HTERT RPE-1 (cell line): ENCODE results near the gene NLRP3.
"Not testable (repeated sequence)": the region's sequence is repeated elsewhere in the genome, so short reads cannot be mapped to it uniquely, and the experiment has no call there.

ENCODE experiments used
- in situ Hi-C: fragments of 300-500 bp; cut with MboI; formaldehyde crosslinking; loops from 4 replicates; pipeline ENCODE4 v1.14.3; 2020; ENCODE audit warnings: low sequenced_read_pairs

NLRP3 gene

DNA sequence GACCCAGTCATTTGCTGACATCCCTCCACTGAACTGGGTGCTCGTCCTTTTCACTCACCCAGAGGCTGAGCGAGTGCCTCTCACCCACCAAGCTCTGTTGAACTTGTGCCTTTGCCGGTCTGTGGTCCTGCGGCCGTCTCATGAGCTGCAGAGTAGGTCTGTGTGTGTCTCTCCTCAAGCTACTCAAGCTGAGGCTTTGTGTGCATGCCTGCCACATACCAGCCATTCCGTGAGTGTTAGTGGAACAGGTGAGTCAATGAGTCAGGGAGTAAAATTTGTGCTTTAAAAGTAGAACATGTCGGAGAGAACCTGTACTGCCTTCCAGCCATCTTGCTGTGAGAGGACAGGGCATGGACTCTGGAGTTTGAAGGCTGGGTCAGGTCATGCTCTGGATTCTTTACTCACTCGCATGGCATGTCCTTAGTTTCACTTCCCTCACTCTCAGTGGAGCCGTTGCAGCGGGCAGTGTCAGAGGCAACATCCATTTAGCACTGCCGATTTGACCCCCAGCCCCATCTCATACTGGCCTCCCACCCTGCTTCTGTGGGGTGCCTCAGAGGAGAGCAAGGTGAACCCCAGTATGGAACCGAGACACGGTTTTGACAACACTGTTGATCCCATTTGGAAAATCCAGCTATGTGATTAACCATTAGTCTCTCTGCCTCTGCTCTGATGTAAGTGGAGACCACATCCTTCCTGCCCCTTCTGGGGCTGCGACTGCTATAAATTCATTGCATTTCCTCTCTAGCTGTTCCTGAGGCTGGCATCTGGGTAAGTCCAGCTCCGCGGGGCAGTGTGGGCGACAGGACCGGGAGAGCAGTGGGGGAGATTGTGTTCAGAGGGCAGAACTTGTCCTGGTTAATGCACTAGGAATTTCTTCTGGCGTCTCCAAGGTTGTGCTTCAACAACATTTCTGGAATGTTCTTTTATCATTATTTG, at the start of gene NLRP3:
TSS of gene NLRP3 (plus strand) at position 751 of the 939 bp plus-strand sequence. CDS start 2,628 bp downstream, outside the sequence.
- in situ Hi-C loops, result no loop called here

DNA sequence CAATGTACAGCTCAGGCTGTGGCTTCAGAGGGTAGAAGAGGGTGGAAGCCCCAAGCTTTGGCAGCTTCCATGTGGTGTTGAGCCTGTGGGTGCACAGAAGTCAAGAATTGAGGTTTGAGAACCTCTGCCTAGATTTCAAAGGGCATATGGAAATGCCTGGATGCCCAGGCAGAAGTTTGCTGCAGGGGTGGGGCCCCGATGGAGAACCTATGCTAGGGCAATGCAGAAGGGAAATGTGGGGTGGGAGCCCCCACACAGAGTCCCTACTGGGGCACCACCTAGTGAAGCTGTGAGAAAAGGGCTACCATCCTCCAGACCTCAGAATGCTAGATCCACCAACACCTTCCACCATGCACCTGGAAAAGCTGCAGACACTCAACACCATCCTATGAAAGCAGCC, 49.6 kb upstream of the NLRP3 start:
- in situ Hi-C loops, result not testable (repeated sequence)

DNA sequence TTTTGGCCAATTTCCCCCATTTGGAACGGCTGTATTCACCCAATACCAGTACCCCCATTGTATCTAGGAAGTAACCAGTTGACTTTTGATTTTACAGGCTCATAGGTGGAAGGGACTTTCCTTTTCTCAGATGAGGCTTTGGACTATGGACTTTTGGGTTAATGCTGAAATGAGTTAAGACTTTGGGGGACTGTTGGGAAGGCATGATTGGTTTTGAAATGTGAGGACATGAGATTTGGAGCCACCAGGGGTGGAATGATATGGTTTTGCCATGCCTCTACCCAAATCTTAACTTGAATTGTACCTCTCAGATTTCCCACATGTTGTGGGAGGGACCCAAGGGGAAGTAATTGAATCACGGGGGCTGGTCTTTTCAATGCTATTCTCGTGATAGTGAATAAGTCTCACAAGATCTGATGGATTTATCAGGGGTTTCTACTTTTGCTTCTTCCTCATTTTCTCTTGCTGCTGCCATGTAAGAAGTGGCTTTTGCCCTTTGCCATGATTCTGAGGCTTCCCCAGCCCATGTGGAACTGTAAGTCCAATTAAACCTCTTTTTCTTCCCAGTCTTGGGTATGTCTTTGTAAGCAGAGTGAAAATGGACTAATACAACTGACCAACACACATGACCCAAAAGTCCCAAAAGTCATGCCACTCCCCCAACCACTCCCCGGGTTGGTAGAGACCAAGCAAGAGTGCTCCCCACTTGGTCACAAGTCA, 48.9 kb upstream of the NLRP3 start:
- in situ Hi-C loops, result no loop called here

DNA sequence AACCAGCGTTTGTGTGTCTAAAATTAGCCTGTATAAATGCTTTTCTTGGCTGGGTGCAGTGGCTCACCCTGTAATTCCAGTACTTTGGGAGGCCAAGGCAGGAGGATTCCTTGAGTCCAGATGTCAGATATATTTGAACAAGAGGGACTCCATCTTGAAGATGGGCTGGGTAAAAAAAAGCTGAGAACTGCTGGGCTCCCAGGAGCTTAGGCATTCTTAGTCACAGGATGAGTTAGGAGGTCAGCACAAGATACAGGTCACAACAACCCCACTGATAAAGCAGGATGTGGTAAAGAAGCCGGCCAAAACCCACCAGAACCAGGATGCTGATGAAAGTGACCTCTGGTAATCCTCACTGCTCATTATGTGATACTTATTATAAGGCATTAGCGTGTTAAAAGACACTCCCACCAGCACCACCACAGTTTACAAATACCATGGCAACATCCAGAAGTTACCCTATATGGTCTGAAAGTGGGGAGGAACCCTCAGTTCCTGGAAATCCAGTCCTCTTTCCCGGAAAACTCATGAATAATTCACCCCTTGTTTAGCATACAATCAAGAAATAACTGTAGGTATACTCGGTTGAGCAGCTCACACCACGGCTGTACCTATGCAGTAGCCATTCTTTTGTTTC, 48.1 kb upstream of the NLRP3 start:
- in situ Hi-C loops, result no loop called here

DNA sequence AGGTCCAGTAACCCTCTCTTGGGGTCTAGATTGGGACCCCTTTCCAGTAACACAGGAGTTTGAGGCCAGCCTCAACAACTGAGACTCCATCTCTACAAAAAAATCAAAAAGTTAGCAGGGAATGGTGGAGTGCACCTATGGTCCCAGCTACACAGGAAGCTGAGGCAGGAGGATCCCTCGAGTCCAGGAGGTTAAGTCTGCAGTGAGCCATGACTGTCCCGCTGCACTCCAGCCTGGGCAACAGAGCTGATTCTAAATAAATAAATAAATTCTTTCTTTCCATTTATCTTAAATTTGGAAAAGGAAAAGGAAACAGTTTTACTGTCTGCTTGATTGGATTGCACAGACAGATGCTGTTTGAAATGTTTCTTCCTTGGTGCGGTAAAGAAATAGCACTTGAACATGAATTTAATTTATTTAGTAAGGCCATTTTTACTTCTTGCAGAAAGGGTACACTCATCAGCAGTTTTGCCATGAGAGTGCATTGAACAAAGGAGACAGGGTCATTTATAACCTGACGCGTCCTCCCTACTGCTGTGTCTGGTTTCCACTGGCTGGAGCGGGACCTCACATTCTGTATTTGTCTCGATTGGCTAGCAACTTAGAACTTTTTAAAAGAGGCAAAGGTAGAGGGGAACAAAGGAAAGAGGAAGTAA, 47.4 kb upstream of the NLRP3 start:
- in situ Hi-C loops, result no loop called here

DNA sequence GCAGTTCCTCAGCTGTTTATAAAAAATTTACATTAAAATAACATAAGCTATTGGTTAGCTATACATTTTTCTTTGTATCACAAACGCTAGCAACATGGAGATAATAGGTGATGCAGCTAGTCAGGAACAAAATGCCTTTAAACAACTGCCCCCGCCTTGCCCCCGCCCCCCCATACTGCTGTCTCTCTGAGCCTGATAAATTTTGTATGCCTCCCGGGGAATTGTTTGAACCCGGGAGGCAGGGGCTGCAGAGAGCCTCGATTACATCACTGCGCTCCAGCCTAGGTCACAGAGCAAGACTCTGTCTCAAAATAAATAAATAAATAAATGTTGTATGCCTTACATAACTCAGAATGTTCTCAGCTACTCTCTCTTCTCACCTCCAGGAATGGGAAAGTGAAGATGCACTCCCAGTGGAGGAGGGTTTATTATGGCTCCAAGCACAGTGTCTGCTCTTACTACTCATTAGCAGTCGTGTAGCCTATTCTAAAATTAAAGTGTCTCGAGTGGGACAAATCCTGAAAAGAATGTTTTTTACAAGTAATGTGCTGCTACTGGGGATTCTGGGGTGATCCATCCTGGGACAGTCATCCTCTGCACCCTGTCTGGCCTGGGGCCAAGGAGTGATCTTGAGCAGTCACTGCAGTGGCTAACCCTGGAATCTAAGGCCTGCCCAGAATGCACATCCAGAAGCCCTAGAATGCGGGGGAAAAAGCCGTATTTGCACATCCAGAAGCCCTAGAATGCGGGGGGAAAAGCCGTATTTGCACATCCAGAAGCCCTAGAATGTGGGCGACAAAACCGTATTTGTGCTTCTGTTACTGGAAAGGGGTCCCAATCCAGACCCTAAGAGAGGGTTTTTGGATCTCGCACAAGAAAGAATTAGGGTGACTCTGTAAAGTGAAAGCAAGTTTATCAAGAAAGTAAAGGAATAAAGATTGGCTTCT, 44.9 kb upstream of the NLRP3 start:
- in situ Hi-C loops, result no loop called here

DNA sequence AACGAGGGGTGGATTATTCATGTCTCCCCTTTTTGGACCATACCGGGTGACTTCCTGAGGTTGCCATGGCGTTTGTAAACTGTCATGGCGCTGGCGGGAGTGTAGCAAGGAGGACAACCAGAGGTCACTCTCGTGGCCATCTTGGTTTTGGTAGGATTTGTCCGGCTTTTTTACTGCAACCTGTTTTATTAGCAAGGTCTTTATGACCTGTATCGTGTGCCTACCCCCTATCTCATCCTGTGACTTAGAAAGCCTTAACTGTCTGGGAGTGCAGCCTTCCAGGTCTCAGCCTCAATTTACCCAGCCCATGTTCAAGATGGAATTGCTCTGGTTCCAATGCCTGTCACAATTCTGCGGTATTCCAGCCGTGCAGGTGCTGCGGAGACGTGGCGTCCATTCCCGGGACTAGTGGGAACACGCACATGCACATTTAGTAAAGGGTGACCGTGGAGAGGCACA, 44.1 kb upstream of the NLRP3 start:
- in situ Hi-C loops, result no loop called here

DNA sequence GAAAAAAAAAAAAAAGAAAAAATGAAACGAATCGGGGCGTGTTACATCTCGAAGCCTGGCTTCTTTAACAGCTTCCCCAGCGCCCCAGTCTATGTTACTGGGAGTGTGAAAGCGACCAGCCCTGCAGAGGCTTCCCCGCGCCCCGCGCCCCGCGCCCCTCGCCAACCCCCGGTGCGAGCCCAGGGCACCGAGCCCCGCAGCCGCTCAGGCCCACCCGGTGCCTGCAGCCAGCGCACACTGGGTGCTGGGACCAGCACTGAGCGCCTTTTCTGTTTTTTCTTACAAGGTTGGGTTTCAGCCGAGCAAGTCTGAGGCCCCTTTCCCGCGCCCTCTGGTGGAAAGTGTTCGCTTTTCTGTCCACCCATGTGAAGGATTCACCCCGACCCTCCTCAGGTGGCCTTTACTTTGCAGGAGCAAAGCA, 42.2 kb upstream of the NLRP3 start:
- in situ Hi-C loops, result no loop called here

DNA sequence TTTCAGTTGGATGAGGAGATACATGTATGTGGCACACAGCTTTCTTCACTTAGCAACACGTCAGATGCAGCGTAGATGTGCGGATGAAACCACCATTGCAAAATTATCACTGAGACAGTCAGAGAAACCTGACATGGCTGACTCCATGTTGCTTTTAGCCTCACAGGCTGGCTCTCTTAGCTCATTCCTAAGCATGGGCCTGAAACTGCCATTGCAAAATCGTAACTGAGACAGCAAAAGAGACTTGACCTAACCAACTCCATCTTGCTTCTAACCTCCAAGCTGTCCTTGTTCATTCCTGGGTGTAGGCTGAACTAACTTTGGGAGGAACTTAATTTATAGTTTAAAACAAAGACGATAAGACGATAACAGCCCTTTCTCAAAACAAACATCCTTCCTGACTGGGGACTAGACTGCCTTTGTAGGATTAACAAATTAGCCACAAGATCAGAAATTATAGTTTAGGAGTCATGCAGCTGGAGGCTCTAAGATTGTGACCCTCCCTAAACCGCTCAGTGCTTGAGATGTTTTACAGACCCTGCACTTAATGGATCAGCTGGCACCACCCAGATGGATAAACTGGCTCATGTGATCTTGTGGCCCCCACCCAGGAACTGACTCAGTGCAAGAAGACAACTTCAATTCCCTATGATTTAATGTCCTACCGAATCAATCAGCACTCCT, 41.2 kb upstream of the NLRP3 start:
- in situ Hi-C loops, result not testable (repeated sequence)

DNA sequence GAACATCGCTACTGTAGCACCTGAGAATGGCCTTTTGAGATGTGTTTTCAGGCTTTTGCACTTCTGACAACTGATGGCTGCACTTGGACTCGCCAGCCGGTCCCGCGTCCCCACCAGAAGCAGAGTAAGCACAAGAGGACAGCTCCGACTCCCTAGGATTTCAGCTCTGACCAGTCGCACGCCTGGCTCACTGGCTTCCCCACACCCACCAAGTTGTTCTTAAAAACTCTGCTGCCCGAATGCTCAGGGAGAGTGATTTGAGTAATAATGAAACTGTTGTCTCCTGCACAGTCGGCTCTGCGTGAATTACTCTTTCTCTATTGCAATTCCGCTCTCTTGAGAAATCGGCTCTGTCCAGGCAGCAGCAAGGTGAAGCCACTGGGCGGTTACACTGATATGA, 40.2 kb upstream of the NLRP3 start:
- in situ Hi-C loops, result no loop called here

DNA sequence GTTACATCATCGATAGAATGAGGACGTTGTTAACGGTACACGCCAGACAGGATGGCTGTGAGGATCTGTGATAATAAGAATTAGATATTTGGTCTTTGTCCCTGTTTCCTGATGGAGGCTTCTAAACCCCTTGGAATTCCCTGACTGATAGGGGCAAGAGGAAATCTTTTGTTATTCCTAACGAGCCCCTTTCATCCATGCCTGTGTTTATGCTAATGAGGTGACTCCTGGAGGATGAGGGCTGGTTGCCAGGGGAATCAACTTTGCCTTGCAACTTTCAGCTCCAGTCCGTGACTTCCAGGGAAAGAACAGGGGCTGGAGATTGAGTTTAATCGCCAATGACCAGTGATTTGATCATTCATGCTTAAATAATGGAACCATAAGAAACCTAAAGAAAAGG, 39.3 kb upstream of the NLRP3 start:
- in situ Hi-C loops, result no loop called here

DNA sequence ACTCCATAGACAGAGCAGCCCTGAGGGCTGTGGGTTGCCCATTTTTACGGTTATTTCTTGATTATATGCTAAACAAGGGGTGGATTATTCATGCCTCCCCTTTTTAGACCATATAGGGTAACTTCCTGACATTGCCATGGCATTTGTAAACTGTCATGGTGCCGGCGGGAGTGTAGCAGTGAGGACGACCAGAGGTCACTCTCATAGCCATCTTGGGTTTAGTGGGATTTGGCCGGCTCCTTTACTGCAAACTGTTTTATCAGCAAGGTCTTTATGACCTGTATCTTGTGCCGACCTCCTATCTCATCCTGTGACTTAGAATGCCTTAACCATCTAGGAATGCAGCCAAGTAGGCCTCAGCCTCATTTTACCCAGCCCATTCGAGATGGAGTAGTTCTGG, 38.3 kb upstream of the NLRP3 start:
- in situ Hi-C loops, result not testable (repeated sequence)

DNA sequence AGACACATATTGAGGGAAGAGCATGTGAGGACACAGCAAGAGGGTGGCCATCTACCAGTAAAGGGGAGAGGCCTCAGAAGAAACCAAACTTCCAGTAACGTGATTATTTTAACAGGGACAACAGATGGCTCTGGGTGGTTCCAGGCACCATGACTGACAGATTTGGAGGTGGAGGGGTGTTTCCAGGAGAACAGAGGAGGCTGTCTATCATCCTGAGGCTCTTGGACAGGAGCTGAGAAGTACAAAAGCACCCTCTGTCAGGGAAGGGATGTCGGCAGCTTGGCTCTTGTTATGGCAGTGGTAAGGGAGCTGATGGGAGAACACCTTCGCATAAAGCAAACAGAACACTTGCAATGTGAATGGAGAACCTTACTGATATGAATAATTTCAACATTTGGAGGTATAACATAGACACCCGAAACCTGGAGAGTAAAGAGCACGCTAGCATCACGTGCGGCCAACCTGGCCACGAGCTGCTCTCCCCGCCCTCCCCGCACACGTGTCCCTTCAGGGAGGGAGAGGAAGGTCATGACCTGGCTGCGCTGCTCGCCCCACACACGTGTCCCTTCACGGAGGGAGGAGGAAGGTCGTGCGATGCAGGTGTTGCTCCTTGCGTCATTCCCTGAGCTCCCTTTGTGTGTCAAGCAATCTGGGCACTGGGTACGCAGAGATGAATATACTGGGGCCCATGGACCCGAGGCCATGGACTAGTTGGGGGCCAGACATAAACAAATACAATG, 37.5 kb upstream of the NLRP3 start:
- in situ Hi-C loops, result no loop called here

DNA sequence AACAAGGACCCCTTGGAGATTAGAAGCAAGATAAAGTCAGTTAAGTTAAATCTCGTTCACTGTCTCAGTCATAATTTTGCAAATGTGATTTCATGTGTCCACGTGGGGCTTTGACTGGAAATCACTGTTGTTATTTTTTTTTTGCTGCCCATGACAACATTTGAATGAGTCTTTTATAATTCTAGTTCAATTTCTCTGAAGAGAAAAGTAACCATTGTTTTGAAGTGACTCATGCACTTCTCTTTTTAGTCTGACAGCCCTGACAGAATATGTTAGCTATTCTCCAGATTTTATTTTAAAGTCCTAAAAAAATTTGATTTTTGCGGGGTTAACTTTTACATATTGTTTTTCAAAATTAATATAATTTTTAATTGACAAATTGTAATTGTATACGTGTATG, 30.7 kb upstream of the NLRP3 start:
- in situ Hi-C loops, result no loop called here

DNA sequence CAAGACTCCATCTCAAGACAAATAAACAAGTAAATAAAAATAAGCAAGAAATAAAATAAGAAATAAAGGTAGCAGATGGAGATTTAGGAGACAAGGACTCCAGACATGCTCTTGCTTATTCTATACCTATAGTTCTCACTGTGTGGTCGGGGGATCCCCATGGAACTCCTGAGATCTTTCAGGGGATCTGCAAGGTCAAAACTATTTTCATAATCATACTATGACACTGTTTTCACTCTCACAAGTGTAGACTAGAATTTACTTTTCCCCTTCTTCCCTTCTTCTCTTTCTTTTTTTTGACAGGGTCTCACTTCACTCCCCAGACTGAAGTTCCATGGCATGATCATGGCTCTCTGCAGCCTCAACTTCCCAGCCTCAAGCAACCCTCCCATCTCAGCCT, 29.8 kb upstream of the NLRP3 start:
- in situ Hi-C loops, result no loop called here

DNA sequence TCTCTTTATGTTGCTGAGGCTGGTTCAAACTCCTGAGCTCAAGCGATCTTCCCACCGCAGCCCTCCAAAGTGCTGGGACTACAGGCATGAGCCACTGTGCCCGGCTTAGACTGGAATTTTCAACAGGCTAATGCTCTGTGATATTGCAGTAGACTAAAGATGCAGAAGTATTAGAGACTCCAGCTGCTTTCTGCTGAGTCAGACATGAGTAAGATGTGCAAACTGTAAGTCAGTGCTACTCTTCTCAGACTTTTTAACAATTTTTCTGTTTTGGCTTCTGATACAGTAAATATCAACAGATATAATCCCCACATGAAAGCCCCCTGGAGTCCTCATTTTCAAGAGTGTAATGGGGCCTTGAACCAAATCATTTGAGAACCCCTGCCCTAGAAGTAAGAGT, 29.3 kb upstream of the NLRP3 start:
- in situ Hi-C loops, result no loop called here

DNA sequence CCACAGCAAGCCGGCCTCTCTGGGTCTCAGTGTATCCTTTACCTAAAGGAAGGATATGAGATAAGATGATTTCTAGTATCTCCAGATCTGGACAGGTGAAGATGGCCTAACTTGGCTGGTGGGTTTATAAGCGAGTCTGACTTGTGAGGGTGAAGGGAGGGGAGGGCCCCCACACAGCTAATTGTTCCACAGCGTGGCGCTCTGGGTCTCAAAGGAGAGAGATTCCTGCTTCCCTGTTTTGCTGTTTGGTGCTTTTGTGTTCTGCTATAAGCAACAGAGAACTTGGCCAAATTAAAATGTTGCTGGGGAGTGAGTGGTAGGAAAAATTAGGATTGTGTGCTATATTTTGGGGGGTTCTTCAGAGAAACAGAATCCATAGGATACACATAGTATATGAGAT, 28.9 kb upstream of the NLRP3 start:
- in situ Hi-C loops, result no loop called here

DNA sequence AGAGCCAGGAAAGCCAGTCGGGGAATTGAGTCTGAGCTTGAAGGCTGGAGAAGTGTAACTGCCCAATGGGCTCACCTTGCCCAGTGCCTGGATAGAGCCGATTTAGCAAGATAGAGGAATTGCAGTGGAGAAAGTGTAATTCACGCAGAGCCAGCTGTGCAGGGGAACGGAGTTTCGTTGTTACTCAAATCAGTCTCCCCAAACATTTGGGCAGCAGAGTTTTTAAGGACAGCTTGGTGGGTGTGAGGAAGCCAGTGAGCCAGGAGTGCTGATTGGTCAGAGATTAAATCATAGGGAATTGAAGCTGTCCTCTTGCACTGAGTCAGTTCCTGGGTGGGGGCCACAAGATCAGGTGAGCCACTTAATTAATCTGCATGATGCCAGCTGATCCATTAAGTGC, 28.4 kb upstream of the NLRP3 start:
- in situ Hi-C loops, result no loop called here
